Measurements from ENCODE around the gene TAT. TPM values are rescaled to one million over a fixed set of nuclear protein-coding genes. Genes with fewer than 3 reads are reported as not detected.
"Not testable (repeated sequence)": the region's sequence is repeated elsewhere in the genome, so short reads cannot be mapped to it uniquely, and the experiment has no call there.

The TAT gene
- total and polyA plus RNA-seq, 10 of the 15 experiments (the other 5 are each of a cell fraction or from before 2014, with no cell fraction given), result 0.01 to 0.44 (median 0.09) TPM; not detected in 4

- H3K27me3 ChIP-seq (replicated peaks in 1 of 2; ENCODE audit: control insufficient read depth in 2 of 2, insufficient read depth in 2 of 2, low read length in 1 of 2); H3K4me2 ChIP-seq (ENCODE audit: control insufficient read depth, insufficient read depth); POLR2A ChIA-PET; H3K36me3 ChIP-seq (ENCODE audit: control insufficient read depth in 2 of 2, insufficient read depth in 2 of 2, low read length in 1 of 2); FAIRE-seq; ATAC-seq; H3K9ac ChIP-seq (ENCODE audit: control insufficient read depth, insufficient read depth, low read length); H3K4me1 ChIP-seq (ENCODE audit: control insufficient read depth, insufficient read depth, low read length); BruUV-seq (replicated peaks); H2AFZ ChIP-seq (ENCODE audit: control insufficient read depth, low read depth, low read length); H3K79me2 ChIP-seq (ENCODE audit: control insufficient read depth, insufficient read depth, low read length); intact Hi-C loops (cut with micrococcal nuclease; ENCODE audit: unreplicated experiment); H4K20me1 ChIP-seq (ENCODE audit: control insufficient read depth, insufficient read depth); H3K27ac ChIP-seq (ENCODE audit: control insufficient read depth, insufficient read depth); H3K9me3 ChIP-seq (replicated peaks; ENCODE audit: control insufficient read depth, insufficient read depth, low read length); DNase-seq (ENCODE audit: low read depth, low spot score); H3K4me3 ChIP-seq: not testable (repeated sequence)
- in situ Hi-C loops (cut with MboI), result loop anchor here (5.0 kb wide), 2 partner anchors 113 to 203 kb away; no protein-coding TSS in a partner anchor
- SMC1A ChIA-PET (ENCODE audit: uncharacterized antibody, unreplicated experiment), result interaction anchor here (1.2 to 2.1 kb wide), 2 partner anchors 50 to 76 kb away, joined by 6 read pairs; no protein-coding TSS in a partner anchor
- RAD21 ChIA-PET (ENCODE audit: unreplicated experiment), result interaction anchor here (1.0 to 1.5 kb wide), 2 partner anchors 50 to 347 kb away, joined by 5 to 6 read pairs; no protein-coding TSS in a partner anchor
- WGBS (ENCODE audit: insufficient coverage, insufficient replicate concordance, low lambda C conversion rate, missing lambda C conversion rate), result 88% methylated on average over 7 of the region's 8 CpGs
- CTCF ChIA-PET, result interaction anchor here (0.7 to 2.1 kb wide), 4 partner anchors 21 to 347 kb away, joined by 4 to 10 read pairs (median 6); no protein-coding TSS in a partner anchor
These were observed 38.1 kb upstream of the TAT start for GRCh38 chr16:71614956-71615355.

GRCh38 chr16:71610936-71611871 is 34.3 kb upstream of the TAT start:
- 16% methylated on average over 19 of the region's 19 CpGs for WGBS (ENCODE audit: insufficient coverage, insufficient replicate concordance, low lambda C conversion rate, missing lambda C conversion rate)
- H3K27me3 ChIP-seq (replicated peaks in 1 of 2; ENCODE audit: control insufficient read depth in 2 of 2, insufficient read depth in 2 of 2, low read length in 1 of 2), result no peaks in the 10 kb centered on the region
- peaks cover 5% of the 10 kb centered on the region; the same call in 1 of the 2 replicates for H3K4me1 ChIP-seq (ENCODE audit: control insufficient read depth, insufficient read depth, low read length)
- H3K36me3 ChIP-seq (ENCODE audit: control insufficient read depth in 2 of 2, insufficient read depth in 2 of 2, low read length in 1 of 2), result no peaks in the 10 kb centered on the region
- H3K4me3 ChIP-seq, result no peak overlapping the region
- DNase-seq (ENCODE audit: low read depth, low spot score) (peak; percentile 25), ATAC-seq (peak; percentile 79), FAIRE-seq (peak; percentile 7)
- RAD21 ChIA-PET (ENCODE audit: unreplicated experiment), result interaction anchor here (0.7 to 6.2 kb wide), 31 partner anchors 12 to 350 kb away, joined by 3 to 213 read pairs (median 5); partner anchors contain the start of gene ZNF23
- H3K27ac ChIP-seq (ENCODE audit: control insufficient read depth, insufficient read depth), result no peak overlapping the region
- no peaks in the 10 kb centered on the region for H3K79me2 ChIP-seq (ENCODE audit: control insufficient read depth, insufficient read depth, low read length)
- in situ Hi-C loops (cut with MboI) (loop anchor here (5.0 kb wide), 2 partner anchors 109 to 199 kb away; no protein-coding TSS in a partner anchor), intact Hi-C loops (cut with micrococcal nuclease; ENCODE audit: unreplicated experiment) (loop anchor here (1.0 kb wide), 5 partner anchors 46 to 199 kb away; no protein-coding TSS in a partner anchor)
- CTCF ChIA-PET, result interaction anchor here (0.5 to 7.0 kb wide), 81 partner anchors 10 to 1629 kb away, joined by 3 to 312 read pairs (median 4); partner anchors contain the start of genes CHST4, IST1, TAT and ZNF23
- H3K9ac ChIP-seq (ENCODE audit: control insufficient read depth, insufficient read depth, low read length), result no peak overlapping the region
- H3K4me2 ChIP-seq (ENCODE audit: control insufficient read depth, insufficient read depth), result peak overlapping the region; percentile 61
- SMC1A ChIA-PET (ENCODE audit: uncharacterized antibody, unreplicated experiment), result interaction anchor here (0.6 to 5.9 kb wide), 40 partner anchors 9 to 443 kb away, joined by 3 to 162 read pairs (median 4); partner anchors contain the start of genes CHST4, HP and ZNF23
- H2AFZ ChIP-seq (ENCODE audit: control insufficient read depth, low read depth, low read length), result peak overlapping the region; percentile 68
- H3K9me3 ChIP-seq (replicated peaks; ENCODE audit: control insufficient read depth, insufficient read depth, low read length), result no peaks in the 10 kb centered on the region
- H4K20me1 ChIP-seq (ENCODE audit: control insufficient read depth, insufficient read depth), result no peaks in the 10 kb centered on the region
- POLR2A ChIA-PET, result interaction anchor here (0.5 to 2.1 kb wide), 6 partner anchors 23 to 128 kb away, joined by 3 to 16 read pairs (median 4); no protein-coding TSS in a partner anchor
- no TSS peak for BruUV-seq (replicated peaks)
- TF ChIP-seq DPF2 (IDR thresholded peaks at IDR 0.05), result peak; percentile 43; the same call in 1 of the 2 replicates
- peak; percentile 68 for TF ChIP-seq RELA (IDR thresholded peaks at IDR 0.05; ENCODE audit: borderline replicate concordance, partially characterized antibody)
- peak in 1 of 2 experiments; percentile 30; a peak in 1 of 4 replicates for TF ChIP-seq BHLHE40 (IDR thresholded peaks at IDR 0.05; ENCODE audit: borderline replicate concordance in 1 of 2, low read depth in 2 of 2, low read length in 1 of 2)
- no peak for TF ChIP-seq SIN3A (IDR thresholded peaks at IDR 0.05; ENCODE audit: low read depth, low read length)
- peak; percentile 80; the same call in 1 of the 2 replicates for TF ChIP-seq RB1 (IDR thresholded peaks at IDR 0.05; ENCODE audit: borderline replicate concordance)
- TF ChIP-seq CHD2 (IDR thresholded peaks at IDR 0.05; ENCODE audit: borderline replicate concordance, low read depth, low read length), result 0 out of 2 replicates have a peak, but pooled peaks have one; percentile 40
- no peak for TF ChIP-seq PBX3 (IDR thresholded peaks at IDR 0.05; ENCODE audit: insufficient replicate concordance, low read depth, low read length)
- no peak for TF ChIP-seq KAT2A (conservative IDR thresholded peaks at IDR 0.05; ENCODE audit: control insufficient read depth, low read depth, low read length)
- TF ChIP-seq NR2C2 (IDR thresholded peaks at IDR 0.05; ENCODE audit: borderline replicate concordance, control insufficient read depth, insufficient read length, low read depth), result no peak
- TF ChIP-seq CBFB (IDR thresholded peaks at IDR 0.05; ENCODE audit: low read depth), result no peak
- peak; percentile 55; the same call in 1 of the 2 replicates for TF ChIP-seq LARP7 (IDR thresholded peaks at IDR 0.05)
- 0 out of 2 replicates have a peak, but pooled peaks have one; percentile 32 for TF ChIP-seq TCF12 (IDR thresholded peaks at IDR 0.05; ENCODE audit: low read depth, low read length)
- TF ChIP-seq STAT1 (conservative IDR thresholded peaks at IDR 0.05), result 0 out of 2 replicates have a peak, but pooled peaks have one; percentile 68
